TTC549 (cell line): Measurements from ENCODE around the gene NTN3.
"Not testable (repeated sequence)": the region's sequence is repeated elsewhere in the genome, so short reads cannot be mapped to it uniquely, and the experiment has no call there.

Source experiments
- FAIRE-seq: peaks from 2 replicates; lab custom pipeline; 2012; peaks lifted over from hg19 to GRCh38; lab: Jason Lieb, UNC

NTN3 gene

GRCh38 chr16:2479996-2480395, 8.9 kb downstream of the NTN3 start:
- FAIRE-seq = not testable (repeated sequence)

DNA sequence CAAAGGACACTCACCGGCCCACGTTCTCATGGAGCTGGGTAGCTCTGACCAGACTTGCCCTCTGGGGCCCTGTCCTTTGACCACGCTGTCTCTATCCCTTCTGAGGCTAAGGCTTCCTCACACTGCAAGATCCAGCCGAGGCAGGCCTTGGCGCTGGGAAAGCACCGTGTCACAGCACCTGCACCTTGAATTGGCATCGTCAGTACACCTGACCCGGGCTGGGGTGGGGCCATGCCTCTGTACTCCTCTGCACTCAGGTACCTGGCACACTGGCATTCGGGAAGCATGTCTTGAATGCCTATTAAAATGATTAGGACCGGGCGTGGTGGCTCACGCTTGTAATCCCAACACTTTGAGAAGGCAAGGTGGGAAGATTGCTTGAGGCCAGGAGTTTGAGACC, 9.9 kb downstream of the NTN3 start:
- FAIRE-seq = no peak

GRCh38 chr16:2481676-2482075, 10.6 kb downstream of the NTN3 start:
- no peak for FAIRE-seq

GRCh38 chr16:2482249-2482648, 11.2 kb downstream of the NTN3 start:
- FAIRE-seq = no peak

GRCh38 chr16:2482708-2483534, 11.8 kb downstream of the NTN3 start:
- no peak for FAIRE-seq

DNA sequence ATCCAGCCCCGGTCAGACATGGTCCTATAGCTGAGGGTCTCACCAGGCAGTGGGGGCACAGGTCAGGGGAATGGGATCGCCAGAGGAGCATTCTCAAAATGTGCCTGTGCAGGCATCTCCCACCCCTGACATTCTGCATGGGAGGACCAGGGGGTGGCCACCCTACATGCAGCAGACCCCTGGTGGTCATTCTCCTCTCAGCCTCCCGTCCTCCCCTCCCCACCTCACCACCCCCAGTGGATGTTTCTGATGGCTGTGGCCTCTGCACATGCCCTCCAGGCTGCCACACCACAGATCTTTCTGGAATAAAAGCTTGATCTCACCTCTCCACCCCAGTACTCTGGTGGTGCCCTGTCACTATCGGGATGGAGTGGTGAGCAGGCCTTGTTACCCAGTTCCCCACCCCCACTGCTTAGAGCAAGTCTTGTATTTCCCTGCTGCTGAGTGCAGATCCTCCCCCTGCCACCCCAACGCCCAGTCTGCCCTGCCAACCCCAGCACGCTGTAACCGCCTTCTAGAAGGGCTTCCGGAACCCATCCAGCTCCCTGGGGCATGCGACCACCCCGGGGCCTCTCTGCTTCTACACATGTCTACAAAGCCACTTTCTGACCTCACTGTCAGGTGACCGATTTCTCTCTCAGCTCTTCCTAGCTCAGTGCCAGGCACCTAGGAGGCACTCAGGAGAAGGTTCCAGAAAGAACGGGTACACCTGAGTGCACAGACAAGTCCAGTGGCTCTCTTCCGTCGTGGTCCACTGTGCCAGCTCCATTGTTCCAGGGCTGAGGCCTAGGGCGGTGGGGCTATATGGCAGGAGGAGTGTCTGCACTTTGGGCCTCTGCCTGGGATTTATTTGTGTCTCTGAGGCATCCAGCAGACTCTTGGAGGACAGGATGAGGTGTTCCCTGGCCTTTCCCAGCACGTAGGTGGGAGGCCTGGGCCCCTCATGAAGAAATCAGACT, 13.1 kb downstream of the NTN3 start:
- FAIRE-seq = no peak

- FAIRE-seq = no peak
Measured at GRCh38 chr16:2484898-2485508, 13.9 kb downstream of the NTN3 start.

- FAIRE-seq = no peak
Measured at GRCh38 chr16:2485811-2486507, 14.9 kb downstream of the NTN3 start.

DNA sequence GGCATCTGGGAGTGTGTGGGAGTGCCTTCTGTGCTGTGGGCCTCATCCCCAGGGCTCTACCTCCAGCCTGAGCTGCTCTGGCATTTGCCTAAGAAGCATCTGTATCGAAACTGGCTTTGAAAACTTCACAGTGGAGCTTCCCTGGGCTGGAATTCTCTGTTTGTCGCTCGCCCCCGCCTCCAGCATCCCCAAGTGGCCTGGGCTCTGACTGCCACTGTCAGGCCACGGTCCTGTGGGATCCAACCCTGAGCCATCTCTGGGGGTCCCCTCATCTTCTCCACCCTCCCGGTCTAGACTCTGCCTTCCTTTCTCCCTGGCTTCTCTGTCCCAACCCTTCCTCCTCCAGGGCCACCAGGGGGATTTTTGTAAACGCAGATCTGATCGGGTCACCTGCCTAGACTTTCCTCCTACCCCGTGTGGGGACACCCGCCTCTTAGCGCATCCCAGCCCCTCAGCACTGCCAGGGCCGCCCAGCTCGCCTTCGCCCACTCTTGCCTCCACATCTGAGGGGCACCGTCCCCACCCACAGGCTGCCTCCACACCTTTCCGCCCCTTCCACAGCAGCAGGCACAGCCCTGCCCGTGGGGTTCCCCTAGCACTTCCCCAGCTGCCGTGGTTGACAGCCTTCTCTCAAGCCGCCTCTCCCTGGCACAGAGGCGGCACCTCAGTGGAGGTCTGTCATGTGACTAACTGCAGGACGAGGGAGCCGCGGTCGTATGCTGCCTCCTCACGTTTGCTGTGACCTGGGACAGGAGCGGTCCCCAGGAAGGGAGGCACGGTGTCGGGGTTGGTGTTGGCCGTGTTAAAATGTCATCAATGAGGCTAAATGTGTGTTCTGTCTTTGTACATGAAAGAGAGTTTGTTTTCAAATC, 15.8 kb downstream of the NTN3 start:
- FAIRE-seq = no peak

GRCh38 chr16:2487517-2487842, 16.4 kb downstream of the NTN3 start:
- no peak for FAIRE-seq

DNA sequence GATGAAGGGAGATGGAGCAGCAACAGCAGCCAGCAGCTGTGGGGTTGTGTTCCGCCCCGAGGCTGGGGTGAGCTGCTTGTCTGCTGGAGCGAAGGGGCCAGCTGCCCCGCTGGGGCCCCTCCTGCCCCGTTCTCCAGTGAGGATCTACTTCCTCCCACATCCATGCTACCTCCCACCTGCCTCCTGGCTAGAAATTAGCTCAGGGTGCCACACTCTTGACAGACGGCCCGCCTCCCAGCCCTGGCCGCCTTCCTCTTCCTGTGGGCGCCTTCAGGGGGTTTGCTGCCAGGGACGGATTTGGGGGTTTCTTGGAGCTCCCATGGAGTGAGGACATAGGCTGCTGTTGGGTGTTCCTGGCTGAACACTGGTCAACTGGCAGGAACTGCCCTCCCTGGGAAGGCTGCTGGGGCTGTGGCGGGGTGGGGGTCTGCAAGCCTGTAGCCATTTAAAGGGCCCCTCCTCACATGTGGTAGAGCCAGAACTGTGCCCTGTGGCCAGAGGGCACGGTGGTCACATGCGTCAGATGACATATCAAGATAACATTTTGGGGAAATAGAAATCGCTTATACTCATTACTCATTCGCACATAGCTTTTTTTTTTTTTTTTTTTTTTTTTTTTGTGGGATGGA, 16.9 kb downstream of the NTN3 start:
- FAIRE-seq = no peak

DNA sequence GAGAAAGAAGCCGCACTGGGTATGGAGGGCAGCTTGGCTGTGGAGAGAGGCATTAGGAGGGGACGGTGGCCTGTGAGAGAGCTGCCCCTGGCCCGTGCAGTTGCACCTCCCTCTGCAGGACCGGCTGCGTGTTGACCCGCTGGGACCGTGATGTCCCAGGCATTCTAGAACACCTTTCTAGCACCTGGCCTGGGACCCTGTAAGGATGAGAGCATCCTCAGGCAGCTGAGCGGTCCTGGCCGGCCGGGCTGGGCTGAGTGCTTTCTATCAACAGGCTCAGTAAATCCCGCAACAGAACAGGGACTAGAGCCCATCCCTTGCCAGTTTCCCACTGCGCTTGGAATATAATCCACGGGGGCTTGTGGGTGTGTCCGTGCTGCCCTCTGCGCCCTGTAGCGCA, 18.5 kb downstream of the NTN3 start:
- no peak for FAIRE-seq

- FAIRE-seq = no peak
Measured at GRCh38 chr16:2490190-2491105, 19.4 kb downstream of the NTN3 start.

DNA sequence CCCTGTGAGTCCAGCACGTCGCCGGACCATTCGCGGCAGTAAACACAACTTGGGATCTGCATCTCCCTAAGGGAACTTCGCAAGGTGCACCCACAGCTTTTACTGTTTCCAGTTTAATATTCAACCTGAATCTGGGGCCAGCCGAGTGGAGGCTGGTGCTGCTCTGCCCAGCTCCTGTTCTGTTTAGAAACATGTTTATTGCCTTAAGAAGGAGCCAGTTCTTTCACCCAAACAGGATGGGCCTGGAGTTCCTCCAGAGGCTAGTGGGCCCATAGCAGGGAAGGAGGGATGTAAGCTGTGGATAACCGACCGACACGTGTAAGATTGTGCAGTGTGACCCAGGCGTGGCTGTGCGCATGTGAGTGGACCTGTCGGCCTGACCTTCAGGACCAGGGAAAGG, 21.2 kb downstream of the NTN3 start:
- FAIRE-seq = no peak

DNA sequence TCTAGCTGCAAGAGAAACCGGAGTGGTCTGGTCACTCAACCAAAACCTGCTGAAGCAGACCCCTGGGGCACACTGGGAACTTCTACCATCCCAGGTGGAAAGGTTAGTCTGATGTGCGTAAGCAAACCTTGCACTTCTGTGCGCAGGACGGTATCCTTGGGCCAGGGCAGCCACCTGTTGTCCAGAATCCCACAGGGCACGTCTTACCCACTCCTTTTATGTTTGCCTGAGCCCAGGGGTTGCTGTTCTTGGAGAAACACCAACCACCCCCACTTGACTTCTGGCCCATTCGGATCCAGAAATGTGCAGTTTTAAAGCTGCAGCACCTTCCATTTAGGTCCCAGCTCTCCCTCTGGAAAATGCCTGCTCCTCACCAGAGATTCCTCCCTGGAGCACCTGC, 22.5 kb downstream of the NTN3 start:
- no peak for FAIRE-seq

DNA sequence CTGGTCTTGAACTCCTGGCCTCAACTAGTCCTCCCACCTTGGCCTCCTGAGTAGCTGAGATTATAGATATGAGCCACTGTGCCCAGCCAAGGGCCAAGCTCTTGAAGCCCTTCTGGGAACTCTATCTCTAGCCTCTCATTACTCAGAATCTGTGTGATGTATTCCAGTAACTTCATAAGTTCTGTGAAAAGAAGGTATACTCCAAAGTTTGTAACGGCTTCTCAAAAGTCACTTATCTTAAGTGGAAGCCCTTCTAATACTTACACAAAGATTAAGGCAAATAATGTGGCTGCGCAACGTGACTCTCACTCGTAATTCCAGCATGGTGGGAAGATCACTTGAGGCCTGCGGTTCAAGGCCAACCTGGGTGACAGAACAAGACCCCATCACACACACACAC, 23.5 kb downstream of the NTN3 start:
- FAIRE-seq = no peak

DNA sequence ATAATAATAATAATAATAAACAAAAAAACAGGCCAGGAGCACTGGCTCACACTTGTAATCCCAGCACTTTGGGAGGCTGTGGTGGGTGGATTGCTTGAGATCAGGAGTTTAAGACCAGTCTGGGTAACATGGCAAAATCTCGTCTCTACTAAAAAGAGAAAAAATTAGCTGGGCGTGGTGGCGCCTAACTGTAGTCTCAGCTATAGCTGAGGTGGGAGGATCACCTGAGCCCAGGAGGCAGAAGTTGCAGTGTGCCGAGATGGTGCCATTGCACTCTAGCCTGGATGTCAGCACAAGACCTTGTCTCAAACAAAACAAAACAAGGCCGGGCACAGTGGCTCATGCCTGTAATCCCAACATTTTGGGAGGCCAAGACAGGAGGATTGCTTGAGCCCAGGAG, 23.9 kb downstream of the NTN3 start:
- no peak for FAIRE-seq

DNA sequence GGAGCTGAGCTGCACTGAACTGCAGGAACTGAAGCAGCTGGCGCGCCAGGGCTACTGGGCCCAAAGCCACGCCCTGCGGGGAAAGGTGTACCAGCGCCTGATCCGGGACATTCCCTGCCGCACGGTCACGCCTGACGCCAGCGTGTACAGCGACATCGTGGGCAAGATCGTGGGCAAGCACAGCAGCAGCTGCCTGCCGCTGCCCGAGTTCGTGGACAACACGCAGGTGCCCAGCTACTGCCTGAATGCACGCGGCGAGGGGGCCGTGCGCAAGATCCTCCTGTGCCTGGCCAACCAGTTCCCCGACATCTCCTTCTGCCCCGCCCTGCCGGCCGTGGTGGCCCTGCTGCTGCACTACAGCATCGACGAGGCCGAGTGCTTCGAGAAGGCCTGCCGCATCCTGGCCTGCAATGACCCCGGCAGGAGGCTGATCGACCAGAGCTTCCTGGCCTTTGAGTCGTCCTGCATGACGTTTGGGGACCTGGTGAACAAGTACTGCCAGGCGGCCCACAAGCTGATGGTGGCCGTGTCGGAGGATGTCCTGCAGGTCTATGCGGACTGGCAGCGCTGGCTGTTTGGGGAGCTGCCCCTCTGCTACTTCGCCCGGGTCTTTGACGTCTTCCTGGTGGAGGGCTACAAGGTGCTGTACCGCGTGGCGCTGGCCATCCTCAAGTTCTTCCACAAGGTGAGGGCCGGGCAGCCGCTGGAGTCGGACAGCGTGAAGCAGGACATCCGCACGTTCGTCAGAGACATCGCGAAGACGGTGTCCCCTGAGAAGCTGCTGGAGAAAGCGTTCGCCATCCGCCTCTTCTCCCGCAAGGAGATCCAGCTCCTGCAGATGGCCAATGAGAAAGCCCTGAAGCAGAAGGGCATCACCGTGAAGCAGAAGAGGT, 25.4 kb downstream of the NTN3 start:
- no peak for FAIRE-seq

DNA sequence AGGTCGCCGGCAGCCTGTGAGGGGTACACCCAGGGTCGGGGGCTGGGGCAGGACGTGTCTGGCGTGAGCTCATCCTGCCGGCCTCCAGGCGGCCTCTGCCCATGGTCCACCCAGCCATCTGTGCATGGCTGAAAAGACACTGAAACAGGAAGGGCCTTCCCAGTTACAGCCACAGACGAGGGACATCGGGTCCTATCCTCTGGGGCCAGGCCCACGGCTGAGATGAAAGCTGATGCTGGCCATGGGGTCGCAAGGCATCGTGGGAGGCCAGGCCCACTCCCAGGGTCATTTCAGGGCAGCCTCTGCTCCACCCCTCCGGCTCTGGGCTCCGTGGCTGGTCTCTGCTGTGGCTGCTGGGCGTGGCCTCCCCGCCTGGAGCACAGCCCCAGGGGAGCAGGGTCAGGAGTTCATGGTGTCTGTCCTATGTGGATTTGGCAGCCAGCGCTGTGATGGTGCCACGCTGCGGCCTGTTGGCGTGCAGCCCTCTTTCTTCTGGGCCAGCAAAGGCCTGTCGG, 26.1 kb downstream of the NTN3 start:
- no peak for FAIRE-seq
